GM12878 (cell line): ENCODE results near the gene STARD10. TPM values are rescaled to one million over a fixed set of nuclear protein-coding genes. Genes with fewer than 3 reads are reported as not detected.

ENCODE experiments used
- ATAC-seq: fragments of 200-7000 bp; cut with Tn5 transposase; 3 replicates; pipeline ENCODE4 v1.9.1; 2020; ENCODE audit warnings: mild to moderate bottlenecking, moderate library complexity
- BruUV-seq: library from RNA; stranded (reverse); fragments of 400-500 nt; replicated peaks from 2 replicates; lab custom pipeline; 2021; lab: Mats Ljungman, UMichigan
- CTCF ChIA-PET: fragments of 300-600 bp; sonication (Branson Sonifier 250); formaldehyde crosslinking; extraction: SDS; loops from one replicate; lab custom pipeline; 2021; ENCODE audit warnings: inconsistent platforms; lab: Yijun Ruan, JAX
- POLR2A ChIA-PET: fragments of 350-600 bp; formaldehyde crosslinking; extraction: SDS; loops from one replicate; lab custom pipeline; 2021; ENCODE audit warnings: inconsistent platforms; lab: Charles Lee
- RAD21 ChIA-PET: fragments of 300-600 bp; sonication (Branson Sonifier 250); formaldehyde crosslinking; loops from one replicate; lab custom pipeline; 2023; ENCODE audit warnings: antibody characterized with exemption; ENCODE audit not compliant: unreplicated experiment; lab: Charles Lee
- SMC1A ChIA-PET: fragments of 300-600 bp; sonication (Branson Sonifier 250); formaldehyde crosslinking; loops from one replicate; lab custom pipeline; 2023; ENCODE audit not compliant: unreplicated experiment, uncharacterized antibody; lab: Charles Lee
- DNase-seq: peaks from one replicate; pipeline ENCODE4 v3.0.0-alpha.2; 2011; ENCODE audit warnings: low read depth, low spot score
- FAIRE-seq: peaks from 3 replicates; lab custom pipeline; 2011; peaks lifted over from hg19 to GRCh38; lab: Jason Lieb, UNC
- H2AFZ ChIP-seq: 2 replicates; pipeline ENCODE4 v1.6.0; 2011; ENCODE audit warnings: low read depth, low read length, control low read depth; ENCODE audit not compliant: control insufficient read depth
- H3K27ac ChIP-seq: 2 replicates; pipeline ENCODE4 v1.5.1; 2011; ENCODE audit warnings: control low read depth; ENCODE audit not compliant: control insufficient read depth, insufficient read depth
- H3K27me3 ChIP-seq, 2 experiments: replicated peaks in 1 of 2; 2 replicates each; pipeline versions ENCODE4 v1.6.0 to v1.6.1; 2011; ENCODE audit warnings: low read length in 1 of 2; ENCODE audit not compliant: control insufficient read depth in 2 of 2, insufficient read depth in 2 of 2
- H3K36me3 ChIP-seq, 2 experiments: 2 replicates each; pipeline ENCODE4 v1.5.1; 2011; ENCODE audit warnings: low read length in 1 of 2; ENCODE audit not compliant: control insufficient read depth in 2 of 2, insufficient read depth in 2 of 2
- H3K4me1 ChIP-seq: 2 replicates; pipeline ENCODE4 v1.6.1; 2011; ENCODE audit warnings: mild to moderate bottlenecking, low read length, moderate library complexity, mixed read lengths; ENCODE audit not compliant: control insufficient read depth, insufficient read depth
- H3K4me2 ChIP-seq: 2 replicates; pipeline ENCODE4 v1.6.0; 2011; ENCODE audit warnings: control low read depth; ENCODE audit not compliant: control insufficient read depth, insufficient read depth
- H3K4me3 ChIP-seq: fragments of 200-600 bp; sonication (generic); 2 replicates; pipeline ENCODE4 v1.5.1; 2016
- H3K79me2 ChIP-seq: 2 replicates; pipeline ENCODE4 v1.6.0; 2011; ENCODE audit warnings: low read length; ENCODE audit not compliant: control insufficient read depth, insufficient read depth
- H3K9ac ChIP-seq: 2 replicates; pipeline ENCODE4 v1.8.0; 2011; ENCODE audit warnings: low read length, control low read depth, mixed read lengths; ENCODE audit not compliant: control insufficient read depth, insufficient read depth
- H3K9me3 ChIP-seq: replicated peaks from 3 replicates; pipeline ENCODE4 v1.5.1; 2011; ENCODE audit warnings: mild to moderate bottlenecking, low read length; ENCODE audit not compliant: control insufficient read depth, insufficient read depth
- H4K20me1 ChIP-seq: 2 replicates; pipeline ENCODE4 v1.6.0; 2011; ENCODE audit not compliant: control insufficient read depth, insufficient read depth
- CREM ChIP-seq: IDR thresholded peaks from 2 replicates; pipeline ENCODE4 v1.6.1; 2014; ENCODE audit warnings: antibody characterized with exemption, low read depth
- FOS ChIP-seq: IDR thresholded peaks from 3 replicates; pipeline ENCODE4 v1.6.1; 2011; ENCODE audit warnings: borderline replicate concordance; ENCODE audit not compliant: insufficient read length; ENCODE audit errors: extremely low read depth
- HCFC1 ChIP-seq: fragments of 150-350 bp; IDR thresholded peaks from 2 replicates; pipeline ENCODE4 v1.6.1; 2014; ENCODE audit warnings: low read length
- POLR2A ChIP-seq: IDR thresholded peaks from 2 replicates; pipeline ENCODE4 v1.6.1; 2011; ENCODE audit warnings: low read depth, mild to moderate bottlenecking, low read length
- POU2F2 ChIP-seq: IDR thresholded peaks from 3 replicates; pipeline ENCODE4 v1.6.1; 2011; ENCODE audit warnings: low read depth, mild to moderate bottlenecking, low read length, borderline replicate concordance
- SMAD1 ChIP-seq: fragments of 450-650 bp; IDR thresholded peaks from 2 replicates; pipeline ENCODE4 v1.6.1; 2018; ENCODE audit warnings: mild to moderate bottlenecking, low read depth; ENCODE audit not compliant: partially characterized antibody
- ZNF217 ChIP-seq: fragments of 450-650 bp; IDR thresholded peaks from 2 replicates; pipeline ENCODE4 v1.6.1; 2017; ENCODE audit warnings: antibody characterized with exemption, mild to moderate bottlenecking
- ZNF384 ChIP-seq: IDR thresholded peaks from 2 replicates; pipeline ENCODE4 v1.6.1; 2012; ENCODE audit warnings: low read depth, mild to moderate bottlenecking, low read length, improper control_type of control experiment, borderline replicate concordance
- WGBS: methylation state at CpG from one replicate; pipeline ENCODE4 v1.1.6; 2016; ENCODE audit warnings: low lambda C conversion rate; ENCODE audit not compliant: insufficient replicate concordance, insufficient coverage; ENCODE audit errors: missing lambda C conversion rate; 5-methylcytosine and 5-hydroxymethylcytosine counted together
- in situ Hi-C: fragments of 300-500 bp; cut with MboI; formaldehyde crosslinking; loops from 9 replicates; pipeline ENCODE4 v1.14.3; 2018; ENCODE audit warnings: mixed read lengths
- intact Hi-C: fragments of 100-400 bp; cut with micrococcal nuclease; formaldehyde crosslinking; loops from one replicate; pipeline ENCODE4 v1.14.2; 2022; ENCODE audit not compliant: unreplicated experiment
- polyA plus RNA-seq, 11 experiments: library from polyadenylated mRNA; depleted of rRNA in 4 of 11; unstranded in 6 of 11; stranded (reverse) in 5 of 11; fragments of >200 nt; fragmentation: Nextera tagmentation in 4 of 11; fragmentation: Illumina TruSeq in 1 of 11; extraction: Ambion mirVana in 4 of 11; extraction: Trizol in 1 of 11; gene quantifications; 1 replicate in 1 of 11; 2 replicates in 10 of 11; pipeline versions ENCODE4 v1.2.1 to v1.2.3, GENCODE V29; 2011 to 2016; ENCODE audit warnings: inconsistent platforms in 2 of 11, missing spikeins in 2 of 11, low read depth in 1 of 11
- total RNA-seq, 4 experiments: library from RNA; depleted of rRNA in 3 of 4; stranded (reverse); fragments of >200 nt in 3 of 4; fragmentation: Illumina TruSeq in 1 of 4; extraction: Trizol in 1 of 4; gene quantifications; 2 replicates each; pipeline versions ENCODE4 v1.2.1 to v1.2.3, GENCODE V29; 2013 to 2021
- TF ChIP-seq, protein P1 (sequence below): fragments of 150-350 bp; IDR thresholded peaks from 2 replicates; pipeline ENCODE4 v1.6.1; 2016; ENCODE audit warnings: low read depth, low read length
- TF ChIP-seq, protein P2 (sequence below): fragments of 450-650 bp; IDR thresholded peaks from 2 replicates; pipeline ENCODE4 v1.6.1; 2014; ENCODE audit warnings: mild to moderate bottlenecking
- TF ChIP-seq, protein P3 (sequence below): fragments of 450-650 bp; conservative IDR thresholded peaks from 2 replicates; pipeline ENCODE4 v1.6.1; 2017; ENCODE audit warnings: mild to moderate bottlenecking, moderate library complexity

The STARD10 gene
- total and polyA plus RNA-seq, 10 of the 15 experiments (the other 5 are each of a cell fraction or from before 2014, with no cell fraction given), result 0.15 to 43.2 (median 23.1) TPM

DNA sequence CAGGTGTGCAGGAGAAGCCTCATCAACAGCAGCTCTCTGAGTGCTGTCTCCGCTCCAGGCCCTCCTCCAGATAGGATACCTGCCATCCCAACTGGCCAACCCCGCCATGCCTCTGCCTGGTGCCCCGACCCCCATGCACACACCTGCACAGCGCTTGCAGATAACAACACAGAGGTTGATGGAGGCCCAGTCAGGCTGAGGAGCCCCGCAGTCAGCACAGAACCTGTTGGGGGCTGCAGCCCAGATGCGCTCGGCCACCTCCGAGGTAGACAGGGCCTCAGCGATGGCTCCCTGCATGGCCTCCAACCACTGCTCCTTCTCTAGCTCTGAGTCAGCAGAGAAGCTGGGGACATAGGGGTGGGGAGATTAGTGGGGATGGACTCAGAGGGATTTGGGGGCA, 86.8 kb downstream of the STARD10 start:
- Histone ChIP-seq H3K79me2 (no peaks in the 10 kb centered on the region), H3K27me3 (no peaks in the 10 kb centered on the region), H2AFZ (no peak overlapping the region), H3K36me3 (peaks cover 35 to 62% of the 10 kb centered on the region in 2 experiments), H4K20me1 (no peaks in the 10 kb centered on the region)
- POLR2A ChIA-PET, result no interaction called here
- ATAC-seq (no peak), FAIRE-seq (no peak)
- 96% methylated on average over 9 of the region's 9 CpGs for WGBS
- intact Hi-C loops, result no loop called here
- TF ChIP-seq, protein P1, sequence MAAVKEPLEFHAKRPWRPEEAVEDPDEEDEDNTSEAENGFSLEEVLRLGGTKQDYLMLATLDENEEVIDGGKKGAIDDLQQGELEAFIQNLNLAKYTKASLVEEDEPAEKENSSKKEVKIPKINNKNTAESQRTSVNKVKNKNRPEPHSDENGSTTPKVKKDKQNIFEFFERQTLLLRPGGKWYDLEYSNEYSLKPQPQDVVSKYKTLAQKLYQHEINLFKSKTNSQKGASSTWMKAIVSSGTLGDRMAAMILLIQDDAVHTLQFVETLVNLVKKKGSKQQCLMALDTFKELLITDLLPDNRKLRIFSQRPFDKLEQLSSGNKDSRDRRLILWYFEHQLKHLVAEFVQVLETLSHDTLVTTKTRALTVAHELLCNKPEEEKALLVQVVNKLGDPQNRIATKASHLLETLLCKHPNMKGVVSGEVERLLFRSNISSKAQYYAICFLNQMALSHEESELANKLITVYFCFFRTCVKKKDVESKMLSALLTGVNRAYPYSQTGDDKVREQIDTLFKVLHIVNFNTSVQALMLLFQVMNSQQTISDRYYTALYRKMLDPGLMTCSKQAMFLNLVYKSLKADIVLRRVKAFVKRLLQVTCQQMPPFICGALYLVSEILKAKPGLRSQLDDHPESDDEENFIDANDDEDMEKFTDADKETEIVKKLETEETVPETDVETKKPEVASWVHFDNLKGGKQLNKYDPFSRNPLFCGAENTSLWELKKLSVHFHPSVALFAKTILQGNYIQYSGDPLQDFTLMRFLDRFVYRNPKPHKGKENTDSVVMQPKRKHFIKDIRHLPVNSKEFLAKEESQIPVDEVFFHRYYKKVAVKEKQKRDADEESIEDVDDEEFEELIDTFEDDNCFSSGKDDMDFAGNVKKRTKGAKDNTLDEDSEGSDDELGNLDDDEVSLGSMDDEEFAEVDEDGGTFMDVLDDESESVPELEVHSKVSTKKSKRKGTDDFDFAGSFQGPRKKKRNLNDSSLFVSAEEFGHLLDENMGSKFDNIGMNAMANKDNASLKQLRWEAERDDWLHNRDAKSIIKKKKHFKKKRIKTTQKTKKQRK, result no peak
- TF ChIP-seq ZNF384 (no peak), FOS (no peak), POU2F2 (no peak), HCFC1 (no peak), ZNF217 (no peak), SMAD1 (no peak), CREM (no peak), POLR2A (no peak)
- TF ChIP-seq, protein P2, sequence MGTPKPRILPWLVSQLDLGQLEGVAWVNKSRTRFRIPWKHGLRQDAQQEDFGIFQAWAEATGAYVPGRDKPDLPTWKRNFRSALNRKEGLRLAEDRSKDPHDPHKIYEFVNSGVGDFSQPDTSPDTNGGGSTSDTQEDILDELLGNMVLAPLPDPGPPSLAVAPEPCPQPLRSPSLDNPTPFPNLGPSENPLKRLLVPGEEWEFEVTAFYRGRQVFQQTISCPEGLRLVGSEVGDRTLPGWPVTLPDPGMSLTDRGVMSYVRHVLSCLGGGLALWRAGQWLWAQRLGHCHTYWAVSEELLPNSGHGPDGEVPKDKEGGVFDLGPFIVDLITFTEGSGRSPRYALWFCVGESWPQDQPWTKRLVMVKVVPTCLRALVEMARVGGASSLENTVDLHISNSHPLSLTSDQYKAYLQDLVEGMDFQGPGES, result no peak
- TF ChIP-seq, protein P3, sequence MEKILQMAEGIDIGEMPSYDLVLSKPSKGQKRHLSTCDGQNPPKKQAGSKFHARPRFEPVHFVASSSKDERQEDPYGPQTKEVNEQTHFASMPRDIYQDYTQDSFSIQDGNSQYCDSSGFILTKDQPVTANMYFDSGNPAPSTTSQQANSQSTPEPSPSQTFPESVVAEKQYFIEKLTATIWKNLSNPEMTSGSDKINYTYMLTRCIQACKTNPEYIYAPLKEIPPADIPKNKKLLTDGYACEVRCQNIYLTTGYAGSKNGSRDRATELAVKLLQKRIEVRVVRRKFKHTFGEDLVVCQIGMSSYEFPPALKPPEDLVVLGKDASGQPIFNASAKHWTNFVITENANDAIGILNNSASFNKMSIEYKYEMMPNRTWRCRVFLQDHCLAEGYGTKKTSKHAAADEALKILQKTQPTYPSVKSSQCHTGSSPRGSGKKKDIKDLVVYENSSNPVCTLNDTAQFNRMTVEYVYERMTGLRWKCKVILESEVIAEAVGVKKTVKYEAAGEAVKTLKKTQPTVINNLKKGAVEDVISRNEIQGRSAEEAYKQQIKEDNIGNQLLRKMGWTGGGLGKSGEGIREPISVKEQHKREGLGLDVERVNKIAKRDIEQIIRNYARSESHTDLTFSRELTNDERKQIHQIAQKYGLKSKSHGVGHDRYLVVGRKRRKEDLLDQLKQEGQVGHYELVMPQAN, result no peak
- TF ChIP-seq, all 136 proteins: peak for 0
- ChIA-PET SMC1A (no interaction called here), CTCF (no interaction called here), RAD21 (no interaction called here)
- Histone ChIP-seq H3K4me1 (no peaks in the 10 kb centered on the region), H3K27ac (no peak overlapping the region), H3K9ac (no peak overlapping the region), H3K4me2 (no peak overlapping the region), H3K9me3 (no peaks in the 10 kb centered on the region), H3K4me3 (no peak overlapping the region)
- no peak for DNase-seq
- in situ Hi-C loops, result no loop called here
- BruUV-seq, result no TSS peak
